HepG2 (cell line): ENCODE data around the gene ARAP1. TPM values are rescaled to one million over a fixed set of nuclear protein-coding genes. Genes with fewer than 3 reads are reported as not detected.

Source experiments
- ATAC-seq: fragments of 200-7000 bp; cut with Tn5 transposase; 3 replicates; pipeline ENCODE4 v1.9.1; 2020; ENCODE audit warnings: mild to moderate bottlenecking, moderate library complexity
- BruUV-seq: library from RNA; stranded (reverse); fragments of 400-500 nt; replicated peaks from 2 replicates; lab custom pipeline; 2021; lab: Mats Ljungman, UMichigan
- CTCF ChIA-PET: fragments of 300-600 bp; formaldehyde crosslinking; extraction: SDS; loops from one replicate; lab custom pipeline; 2021; ENCODE audit warnings: low total read pairs, inconsistent platforms, low intra/inter-chr PET ratio; lab: Yijun Ruan, JAX
- POLR2A ChIA-PET: fragments of 350-600 bp; sonication (Branson Sonifier 250); formaldehyde crosslinking; loops from one replicate; lab custom pipeline; 2020; ENCODE audit warnings: antibody characterized with exemption, inconsistent platforms; lab: Yijun Ruan, JAX
- DNase-seq: peaks from one replicate; pipeline ENCODE4 v3.0.0-alpha.2; 2015; ENCODE audit warnings: low spot score
- FAIRE-seq: peaks from 3 replicates; lab custom pipeline; 2011; peaks lifted over from hg19 to GRCh38; lab: Jason Lieb, UNC
- H2AFZ ChIP-seq: one replicate; pipeline ENCODE4 v1.6.1; 2011; ENCODE audit warnings: low read length, inconsistent platforms
- H3K27ac ChIP-seq: fragments of 300-600 bp; 3 replicates; pipeline ENCODE4 v1.8.0; 2011; ENCODE audit warnings: mixed run types, mild to moderate bottlenecking, mixed read lengths, low read length, inconsistent platforms; ENCODE audit not compliant: insufficient read depth; ENCODE audit errors: extremely low read length
- H3K27me3 ChIP-seq, 2 experiments: fragments of 200-600 bp in 1 of 2; 2 replicates in 1 of 2; 3 replicates in 1 of 2; pipeline versions ENCODE4 v1.6.0 to v1.8.0; 2011; ENCODE audit warnings: low read length in 2 of 2, mild to moderate bottlenecking in 2 of 2, moderate library complexity in 2 of 2, inconsistent platforms in 1 of 2; ENCODE audit not compliant: insufficient read depth in 2 of 2, control insufficient read depth in 1 of 2
- H3K36me3 ChIP-seq, 2 experiments: fragments of 200-600 bp in 1 of 2; replicated peaks in 1 of 2; 2 replicates in 1 of 2; 3 replicates in 1 of 2; pipeline versions ENCODE4 v1.5.1 to v1.8.0; 2011; ENCODE audit warnings: low read length in 2 of 2, inconsistent platforms in 1 of 2; ENCODE audit not compliant: insufficient read depth in 2 of 2, control insufficient read depth in 1 of 2
- H3K4me1 ChIP-seq: 2 replicates; pipeline ENCODE4 v1.5.1; 2012; ENCODE audit warnings: low read length, inconsistent platforms; ENCODE audit not compliant: insufficient read depth
- H3K4me2 ChIP-seq: 2 replicates; pipeline ENCODE4 v1.6.0; 2011; ENCODE audit warnings: low read depth, low read length, inconsistent platforms
- H3K4me3 ChIP-seq, 3 experiments: fragments of 200-600 bp in 1 of 3; sonication (generic), shearing (Covaris generic) in 1 of 3; replicated peaks in 1 of 3; 2 replicates each; pipeline ENCODE4 v1.5.1; 2011 to 2016; ENCODE audit warnings: low read length in 3 of 3, inconsistent platforms in 2 of 3, low read depth in 2 of 3, mild to moderate bottlenecking in 2 of 3, control low read depth in 1 of 3, mixed read lengths in 1 of 3; ENCODE audit not compliant: insufficient read depth in 1 of 3
- H3K79me2 ChIP-seq: one replicate; pipeline ENCODE4 v1.6.1; 2011; ENCODE audit warnings: low read length, inconsistent platforms; ENCODE audit not compliant: insufficient read depth
- H3K9ac ChIP-seq: 2 replicates; pipeline ENCODE4 v1.6.0; 2011; ENCODE audit warnings: mild to moderate bottlenecking, low read depth, low read length, inconsistent platforms; ENCODE audit not compliant: insufficient read depth
- H3K9me3 ChIP-seq: 2 replicates; pipeline ENCODE4 v1.5.1; 2012; ENCODE audit warnings: mild to moderate bottlenecking, low read length
- H4K20me1 ChIP-seq: 2 replicates; pipeline ENCODE4 v1.6.0; 2011; ENCODE audit warnings: inconsistent platforms, mild to moderate bottlenecking, low read length, moderate library complexity; ENCODE audit not compliant: insufficient read depth
- AGO2 ChIP-seq: fragments of 200-400 bp; formaldehyde crosslinking; optimal IDR thresholded peaks from 2 replicates; pipeline ENCODE3; 2017; ENCODE audit warnings: mild to moderate bottlenecking, low read depth, low read length, moderate library complexity
- HINFP ChIP-seq: sonication (generic); formaldehyde crosslinking; IDR thresholded peaks from 2 replicates; pipeline ENCODE4 v1.4.0; 2020; ENCODE audit warnings: low read depth, mild to moderate bottlenecking, missing genetic modification reagents
- MAFK ChIP-seq, 2 experiments: IDR thresholded peaks in 1 of 2; conservative IDR thresholded peaks in 1 of 2; 2 replicates each; pipeline ENCODE4 v1.6.1; 2011; ENCODE audit warnings: improper control_type of control experiment in 2 of 2, low read length in 2 of 2
- NCOR1 ChIP-seq: fragments of 200-600 bp; sonication (generic); IDR thresholded peaks from 2 replicates; pipeline ENCODE4 v1.7.0; 2017; ENCODE audit warnings: antibody characterized with exemption, low read length, borderline replicate concordance
- NR2F1 ChIP-seq, 2 experiments: fragments of 450-650 bp in 1 of 2; formaldehyde crosslinking in 1 of 2; IDR thresholded peaks; 2 replicates each; pipeline versions ENCODE4 v1.5.0 to v1.6.1; 2016 to 2020; ENCODE audit warnings: mild to moderate bottlenecking in 1 of 2, missing compliant biosample characterization in 1 of 2, missing genetic modification reagents in 1 of 2, moderate library complexity in 1 of 2
- ZFP37 ChIP-seq: sonication (generic); formaldehyde crosslinking; IDR thresholded peaks from 2 replicates; pipeline ENCODE4 v1.4.0; 2020; ENCODE audit warnings: missing genetic modification reagents, borderline replicate concordance
- WGBS: methylation state at CpG from one replicate; pipeline ENCODE4 v1.1.6; 2017; ENCODE audit warnings: low lambda C conversion rate; 5-methylcytosine and 5-hydroxymethylcytosine counted together
- in situ Hi-C: cut with HindIII; loops from 2 replicates; pipeline ENCODE4 v1.10.0; 2017; ENCODE audit warnings: low pct_unique_long_range_greater_than_20kb; ENCODE audit not compliant: extremely low pct_ligation_motif_present
- intact Hi-C: fragments of 100-400 bp; cut with micrococcal nuclease; formaldehyde crosslinking; loops from one replicate; pipeline ENCODE4 v1.10.0; 2022; ENCODE audit not compliant: unreplicated experiment
- polyA plus RNA-seq, 8 experiments: library from polyadenylated mRNA; depleted of rRNA in 3 of 8; stranded (reverse) in 7 of 8; unstranded in 1 of 8; fragments of >200 nt; fragmentation: Illumina TruSeq in 4 of 8; extraction: Trizol in 4 of 8; gene quantifications; 2 replicates each; pipeline versions ENCODE4 v1.2.1 to v1.2.3, GENCODE V29; 2011 to 2016; ENCODE audit warnings: low read depth in 4 of 8, missing spikeins in 1 of 8, mixed read lengths in 1 of 8; ENCODE audit not compliant: insufficient read depth in 1 of 8
- total RNA-seq, 5 experiments: library from RNA; depleted of rRNA; stranded (reverse); fragments of >200 nt; fragmentation: Illumina TruSeq; extraction: Trizol; gene quantifications; 2 replicates each; pipeline ENCODE4 v1.2.3, GENCODE V29; 2016; ENCODE audit warnings: low read depth in 1 of 5

The ARAP1 gene
- total and polyA plus RNA-seq, 2 of the 13 experiments (the other 11 are each of a cell fraction or from before 2014, with no cell fraction given): 43.2 to 55.5 TPM

GRCh38 chr11:72705442-72706365 is 46.5 kb downstream of the ARAP1 start:
- no peak overlapping the region for H2AFZ ChIP-seq
- no TSS peak for BruUV-seq
- intact Hi-C loops (no loop called here), in situ Hi-C loops (no loop called here)
- ChIA-PET POLR2A (no interaction called here), CTCF (no interaction called here)
- peak; percentile 18 for TF ChIP-seq AGO2
- TF ChIP-seq ZFP37 (CRISPR knock-in tag): no peak
- no peak for TF ChIP-seq HINFP (CRISPR knock-in tag)
- TF ChIP-seq NCOR1: no peak
- no peak for TF ChIP-seq NR2F1 (CRISPR knock-in tag; IDR thresholded peaks at IDR 0.05)
- TF ChIP-seq MAFK (conservative IDR thresholded peaks at IDR 0.05 in 1 of 2, IDR thresholded peaks at IDR 0.05 in 1 of 2; ENCODE audit: low read length in 2 of 2): peak; percentile 12 to 52; a peak in 2 of 4 replicates
- H4K20me1 ChIP-seq: no peaks in the 10 kb centered on the region
- no peak for DNase-seq
- H3K4me3 ChIP-seq: no peak overlapping the region
- peaks cover 50 to 85% of the 10 kb centered on the region in 2 experiments for H3K36me3 ChIP-seq
- no peak overlapping the region for H3K4me2 ChIP-seq
- no peak for FAIRE-seq
- no peaks in the 10 kb centered on the region for H3K9me3 ChIP-seq
- H3K79me2 ChIP-seq: no peaks in the 10 kb centered on the region
- H3K9ac ChIP-seq: no peak overlapping the region
- H3K4me1 ChIP-seq: no peaks in the 10 kb centered on the region
- H3K27me3 ChIP-seq: no peaks in the 10 kb centered on the region
- H3K27ac ChIP-seq: no peak overlapping the region
- 88% methylated on average over 6 of the region's 12 CpGs for WGBS
- no peak for ATAC-seq
